Choroid plexus epithelial cell (primary cell): Measurements from ENCODE around the gene FSTL5.
A peak's percentile ranks its signal among the peaks of the same experiment; 100 is the strongest.

Experiments
- DNase-seq: peaks from one replicate; pipeline ENCODE4 v3.0.0-alpha.2; 2010; ENCODE audit warnings: low read depth
- H3K4me3 ChIP-seq: 2 replicates; pipeline ENCODE4 v1.5.1; 2011; ENCODE audit warnings: low read depth, mild to moderate bottlenecking, control low read depth, low read length, moderate library complexity
- CTCF ChIP-seq: conservative IDR thresholded peaks from 2 replicates; pipeline ENCODE4 v1.5.1; 2011; ENCODE audit warnings: low read depth, mild to moderate bottlenecking, control low read depth, inconsistent platforms, low read length, moderate library complexity

FSTL5 gene

GRCh38 chr4:161856711-161857326, 307.0 kb downstream of the FSTL5 start:
- DNase-seq = peak; percentile 32
- no peak overlapping the region for H3K4me3 ChIP-seq
- TF ChIP-seq CTCF = no peak

- DNase-seq = no peak
- no peak overlapping the region for H3K4me3 ChIP-seq
- TF ChIP-seq CTCF = no peak
These were observed 313.2 kb downstream of the FSTL5 start for GRCh38 chr4:161850631-161851030.

GRCh38 chr4:161841759-161842158, 322.0 kb downstream of the FSTL5 start:
- DNase-seq = no peak
- no peak overlapping the region for H3K4me3 ChIP-seq
- TF ChIP-seq CTCF = no peak

GRCh38 chr4:161829591-161829990, 334.2 kb downstream of the FSTL5 start:
- DNase-seq = no peak
- TF ChIP-seq CTCF = no peak
- H3K4me3 ChIP-seq = no peak overlapping the region

- no peak for TF ChIP-seq CTCF
- peak; percentile 62 for DNase-seq
- H3K4me3 ChIP-seq = peak overlapping the region; percentile 9
These were observed 335.7 kb downstream of the FSTL5 start for GRCh38 chr4:161828061-161828460.

- DNase-seq = no peak
- H3K4me3 ChIP-seq = no peak overlapping the region
- TF ChIP-seq CTCF = no peak
These were observed 336.8 kb downstream of the FSTL5 start for GRCh38 chr4:161827013-161827412.

- DNase-seq = no peak
- TF ChIP-seq CTCF = no peak
- H3K4me3 ChIP-seq = no peak overlapping the region
These were observed 340.4 kb downstream of the FSTL5 start for GRCh38 chr4:161823450-161823849.
